HCT116 (cell line): Measurements from ENCODE around the gene FGGY. TPM values are rescaled to one million over a fixed set of nuclear protein-coding genes. Genes with fewer than 3 reads are reported as not detected.

ENCODE experiments used
- ATAC-seq: fragments of 200-7000 bp; cut with Tn5 transposase; 2 replicates; pipeline ENCODE4 v1.9.1; 2020; ENCODE audit warnings: mild to moderate bottlenecking, moderate library complexity
- BruUV-seq: library from RNA; stranded (reverse); fragments of 400-500 nt; replicated peaks from 2 replicates; lab custom pipeline; 2021; lab: Mats Ljungman, UMichigan
- CTCF ChIA-PET: fragments of 300-600 bp; sonication (Branson Sonifier 250); formaldehyde crosslinking; loops from one replicate; lab custom pipeline; 2021; ENCODE audit warnings: antibody characterized with exemption; lab: Charles Lee
- POLR2A ChIA-PET: fragments of 300-600, 350-600 bp; sonication (Branson Sonifier 250); formaldehyde crosslinking; loops from one replicate; lab custom pipeline; 2021; ENCODE audit warnings: antibody characterized with exemption; lab: Charles Lee
- RAD21 ChIA-PET, 2 experiments: fragments of 300-600 bp; sonication (Branson Sonifier 250); formaldehyde crosslinking; loops; one replicate each; lab custom pipeline; 2023; ENCODE audit warnings: low total read pairs in 2 of 2; ENCODE audit not compliant: uncharacterized antibody in 2 of 2, unreplicated experiment in 2 of 2, low non-redundant PET in 1 of 2; lab: Charles Lee
- DNase-seq: peaks from one replicate; pipeline ENCODE4 v3.0.0-alpha.2; 2010; ENCODE audit warnings: low read depth, low spot score
- H2AFZ ChIP-seq: fragments of 200-600 bp; shearing (Covaris generic), sonication (generic); 2 replicates; pipeline ENCODE4 v1.6.1; 2017; ENCODE audit warnings: low read depth, mixed run types, mixed read lengths, antibody characterized with exemption, low read length; ENCODE audit not compliant: poor library complexity, severe bottlenecking
- H3K27ac ChIP-seq: 2 replicates; pipeline ENCODE4 v1.5.1; 2012; ENCODE audit warnings: low read depth, low read length
- H3K27me3 ChIP-seq: fragments of 200-600 bp; sonication (generic); 2 replicates; pipeline ENCODE4 v1.6.1; 2016; ENCODE audit warnings: mixed run types, low read length, mixed read lengths; ENCODE audit not compliant: insufficient read depth
- H3K36me3 ChIP-seq, 2 experiments: fragments of 200-500 bp in 1 of 2; fragments of 200-600 bp in 1 of 2; sonication (Bioruptor generic) in 1 of 2; sonication (generic) in 1 of 2; 2 replicates each; pipeline versions ENCODE4 v1.5.1 to v1.6.1; 2014 to 2016; ENCODE audit warnings: low read length in 2 of 2, inconsistent platforms in 1 of 2, mixed read lengths in 1 of 2, mixed run types in 1 of 2; ENCODE audit not compliant: insufficient read depth in 2 of 2, control insufficient read depth in 1 of 2
- H3K4me1 ChIP-seq, 2 experiments: fragments of 200-600 bp in 1 of 2; sonication (generic) in 1 of 2; 2 replicates each; pipeline versions ENCODE4 v1.5.1 to v1.6.1; 2012 to 2017; ENCODE audit warnings: low read length in 2 of 2, inconsistent platforms in 1 of 2, mild to moderate bottlenecking in 1 of 2, mixed read lengths in 1 of 2, mixed run types in 1 of 2, moderate library complexity in 1 of 2; ENCODE audit not compliant: insufficient read depth in 2 of 2, control insufficient read depth in 1 of 2
- H3K4me2 ChIP-seq: fragments of 200-600 bp; sonication (generic); 2 replicates; pipeline ENCODE4 v1.6.1; 2017; ENCODE audit warnings: mixed run types, low read length, mixed read lengths
- H3K4me3 ChIP-seq, 2 experiments: fragments of 200-600 bp in 1 of 2; sonication (generic) in 1 of 2; replicated peaks in 1 of 2; 2 replicates each; pipeline ENCODE4 v1.5.1; 2011 to 2016; ENCODE audit warnings: low read length in 2 of 2, control low read depth in 1 of 2, low read depth in 1 of 2, mild to moderate bottlenecking in 1 of 2, mixed read lengths in 1 of 2, mixed run types in 1 of 2
- H3K79me2 ChIP-seq: fragments of 200-600 bp; sonication (generic); 2 replicates; pipeline ENCODE4 v1.6.1; 2017; ENCODE audit warnings: mild to moderate bottlenecking, mixed run types, low read length, moderate library complexity, mixed read lengths; ENCODE audit not compliant: insufficient read depth
- H3K9ac ChIP-seq: fragments of 200-600 bp; sonication (generic); 2 replicates; pipeline ENCODE4 v1.6.1; 2016; ENCODE audit warnings: low read length, mixed read lengths
- H3K9me2 ChIP-seq: fragments of 200-600 bp; sonication (generic), shearing (Covaris generic); 2 replicates; pipeline ENCODE4 v1.6.1; 2017; ENCODE audit warnings: mixed run types, mild to moderate bottlenecking, moderate library complexity; ENCODE audit not compliant: insufficient read depth
- H3K9me3 ChIP-seq, 2 experiments: fragments of 200-500 bp in 1 of 2; fragments of 200-600 bp in 1 of 2; sonication (Bioruptor generic) in 1 of 2; sonication (generic) in 1 of 2; 2 replicates each; pipeline ENCODE4 v1.6.1; 2014 to 2017; ENCODE audit warnings: low read length in 2 of 2, mixed read lengths in 2 of 2, inconsistent platforms in 1 of 2, low read depth in 1 of 2, mild to moderate bottlenecking in 1 of 2, mixed run types in 1 of 2, moderate library complexity in 1 of 2; ENCODE audit not compliant: control insufficient read depth in 1 of 2, insufficient read depth in 1 of 2
- H4K20me1 ChIP-seq: fragments of 200-600 bp; sonication (generic), shearing (Covaris generic); 2 replicates; pipeline ENCODE4 v1.6.1; 2017; ENCODE audit warnings: mixed run types, mild to moderate bottlenecking, moderate library complexity; ENCODE audit not compliant: insufficient read depth
- ATF3 ChIP-seq: IDR thresholded peaks from 2 replicates; pipeline ENCODE4 v1.6.1; 2012
- CBX3 ChIP-seq: IDR thresholded peaks from 2 replicates; pipeline ENCODE4 v1.6.1; 2012; ENCODE audit warnings: low read depth
- CTCF ChIP-seq, 3 experiments: fragments of 200-600 bp in 1 of 3; sonication (generic) in 1 of 3; IDR thresholded peaks in 2 of 3; conservative IDR thresholded peaks in 1 of 3; 2 replicates each; pipeline ENCODE4 v1.5.1; 2012 to 2017; ENCODE audit warnings: low read depth in 2 of 3, low read length in 2 of 3, antibody characterized with exemption in 1 of 3, borderline replicate concordance in 1 of 3, control low read depth in 1 of 3, mild to moderate bottlenecking in 1 of 3, mixed read lengths in 1 of 3, mixed run types in 1 of 3, moderate library complexity in 1 of 3; ENCODE audit not compliant: insufficient read depth in 1 of 3
- EGR1 ChIP-seq: IDR thresholded peaks from 2 replicates; pipeline ENCODE4 v1.6.1; 2012; ENCODE audit warnings: low read depth
- ELF1 ChIP-seq: IDR thresholded peaks from 2 replicates; pipeline ENCODE4 v1.6.1; 2012; ENCODE audit warnings: low read depth, borderline replicate concordance
- EZH2 ChIP-seq: fragments of 200-600 bp; sonication (generic); IDR thresholded peaks from 2 replicates; pipeline ENCODE4 v1.6.1; 2017; ENCODE audit warnings: antibody characterized with exemption, mixed run types
- EZH2phosphoT487 ChIP-seq: fragments of 200-600 bp; IDR thresholded peaks from 2 replicates; pipeline ENCODE4 v1.6.1; 2018; ENCODE audit warnings: antibody characterized with exemption, borderline replicate concordance
- FOSL1 ChIP-seq: IDR thresholded peaks from 2 replicates; pipeline ENCODE4 v1.6.1; 2012; ENCODE audit warnings: low read depth
- JUND ChIP-seq: IDR thresholded peaks from 2 replicates; pipeline ENCODE4 v1.6.1; 2012
- RAD21 ChIP-seq: IDR thresholded peaks from 2 replicates; pipeline ENCODE4 v1.6.1; 2012; ENCODE audit warnings: low read depth, mild to moderate bottlenecking
- SIN3A ChIP-seq: IDR thresholded peaks from 2 replicates; pipeline ENCODE4 v1.6.1; 2012; ENCODE audit warnings: low read depth
- SP1 ChIP-seq: IDR thresholded peaks from 2 replicates; pipeline ENCODE4 v1.6.1; 2012; ENCODE audit warnings: low read depth
- SRF ChIP-seq: IDR thresholded peaks from 2 replicates; pipeline ENCODE4 v1.6.1; 2012; ENCODE audit warnings: low read depth
- TCF7L2 ChIP-seq: IDR thresholded peaks from 2 replicates; pipeline ENCODE4 v1.7.0; 2011; ENCODE audit warnings: borderline replicate concordance, inconsistent platforms; ENCODE audit not compliant: insufficient read depth, insufficient read length; ENCODE audit errors: extremely low read depth
- YY1 ChIP-seq: IDR thresholded peaks from 2 replicates; pipeline ENCODE4 v1.6.1; 2011; ENCODE audit warnings: low read length, low read depth, moderate library complexity, mild to moderate bottlenecking; ENCODE audit not compliant: insufficient replicate concordance; ENCODE audit errors: extremely low read depth
- ZBTB33 ChIP-seq: IDR thresholded peaks from 2 replicates; pipeline ENCODE4 v1.6.1; 2011; ENCODE audit warnings: mild to moderate bottlenecking, low read length, moderate library complexity; ENCODE audit not compliant: insufficient replicate concordance; ENCODE audit errors: extremely low read depth
- ZFX ChIP-seq: fragments of 450-650 bp; IDR thresholded peaks from 2 replicates; pipeline ENCODE4 v1.6.1; 2017
- ZNF274 ChIP-seq: fragments of 200-500 bp; sonication (Bioruptor generic); IDR thresholded peaks from 2 replicates; pipeline ENCODE4 v1.6.1; 2014; ENCODE audit warnings: mild to moderate bottlenecking, low read depth, low read length, inconsistent platforms
- intact Hi-C: fragments of 100-400 bp; cut with micrococcal nuclease; formaldehyde crosslinking; loops from 2 replicates; pipeline ENCODE4 v1.10.0; 2022
- total RNA-seq: library from RNA; stranded (reverse); gene quantifications from one replicate; pipeline ENCODE4 v1.2.1, GENCODE V29; 2021; ENCODE audit not compliant: unreplicated experiment
- TF ChIP-seq, protein P1 (sequence below): IDR thresholded peaks from 2 replicates; pipeline ENCODE4 v1.6.1; 2012; ENCODE audit warnings: low read depth

FGGY gene
- total RNA-seq, 1 experiment from 2014 or later = 10.6 TPM

DNA sequence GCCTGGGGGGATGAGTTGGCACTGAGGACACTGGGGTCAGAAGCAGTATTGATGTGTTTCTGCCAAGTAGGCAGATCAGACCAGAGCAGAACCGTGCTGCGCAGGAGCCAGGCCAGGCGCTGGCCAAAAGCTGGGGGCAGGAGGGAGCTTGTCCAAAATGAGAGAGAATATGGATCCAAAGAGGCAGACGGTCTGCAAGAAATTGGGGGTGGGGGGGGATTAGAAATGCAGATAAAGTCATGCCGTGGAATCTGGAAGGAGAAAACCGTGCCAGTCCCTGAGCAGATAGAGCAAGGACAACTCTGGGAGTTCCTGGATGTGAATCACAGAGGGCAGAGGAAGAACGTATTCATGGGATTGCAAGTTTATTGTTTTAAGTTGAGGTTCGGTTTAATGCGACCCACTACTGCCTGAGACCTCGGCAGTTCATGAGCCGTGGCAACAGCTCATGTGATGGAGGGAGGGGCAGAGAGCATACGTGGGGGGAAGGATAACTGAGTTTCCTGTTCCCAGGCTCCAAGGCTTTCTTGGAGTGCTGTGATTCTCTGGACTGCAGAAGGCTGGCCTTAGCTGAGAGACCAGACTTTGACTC, 224.0 kb downstream of the FGGY start:
- no peaks in the 10 kb centered on the region for H3K9me2 ChIP-seq
- H3K9me3 ChIP-seq = no peaks in the 10 kb centered on the region
- no peak overlapping the region for H3K4me2 ChIP-seq
- H3K9ac ChIP-seq = no peak overlapping the region
- H3K36me3 ChIP-seq = no peaks in the 10 kb centered on the region
- TF ChIP-seq SRF = no peak
- no peak for TF ChIP-seq SIN3A
- TF ChIP-seq ZBTB33 = no peak
- TF ChIP-seq EZH2phosphoT487 = no peak
- no peak for TF ChIP-seq CTCF (IDR thresholded peaks at IDR 0.05 in 2 of 3, conservative IDR thresholded peaks at IDR 0.05 in 1 of 3; ENCODE audit: borderline replicate concordance in 1 of 3, insufficient read depth in 1 of 3, low read depth in 2 of 3, low read length in 2 of 3)
- no peak for TF ChIP-seq RAD21
- no peak for TF ChIP-seq ATF3
- no peak for TF ChIP-seq YY1
- TF ChIP-seq, protein P1, sequence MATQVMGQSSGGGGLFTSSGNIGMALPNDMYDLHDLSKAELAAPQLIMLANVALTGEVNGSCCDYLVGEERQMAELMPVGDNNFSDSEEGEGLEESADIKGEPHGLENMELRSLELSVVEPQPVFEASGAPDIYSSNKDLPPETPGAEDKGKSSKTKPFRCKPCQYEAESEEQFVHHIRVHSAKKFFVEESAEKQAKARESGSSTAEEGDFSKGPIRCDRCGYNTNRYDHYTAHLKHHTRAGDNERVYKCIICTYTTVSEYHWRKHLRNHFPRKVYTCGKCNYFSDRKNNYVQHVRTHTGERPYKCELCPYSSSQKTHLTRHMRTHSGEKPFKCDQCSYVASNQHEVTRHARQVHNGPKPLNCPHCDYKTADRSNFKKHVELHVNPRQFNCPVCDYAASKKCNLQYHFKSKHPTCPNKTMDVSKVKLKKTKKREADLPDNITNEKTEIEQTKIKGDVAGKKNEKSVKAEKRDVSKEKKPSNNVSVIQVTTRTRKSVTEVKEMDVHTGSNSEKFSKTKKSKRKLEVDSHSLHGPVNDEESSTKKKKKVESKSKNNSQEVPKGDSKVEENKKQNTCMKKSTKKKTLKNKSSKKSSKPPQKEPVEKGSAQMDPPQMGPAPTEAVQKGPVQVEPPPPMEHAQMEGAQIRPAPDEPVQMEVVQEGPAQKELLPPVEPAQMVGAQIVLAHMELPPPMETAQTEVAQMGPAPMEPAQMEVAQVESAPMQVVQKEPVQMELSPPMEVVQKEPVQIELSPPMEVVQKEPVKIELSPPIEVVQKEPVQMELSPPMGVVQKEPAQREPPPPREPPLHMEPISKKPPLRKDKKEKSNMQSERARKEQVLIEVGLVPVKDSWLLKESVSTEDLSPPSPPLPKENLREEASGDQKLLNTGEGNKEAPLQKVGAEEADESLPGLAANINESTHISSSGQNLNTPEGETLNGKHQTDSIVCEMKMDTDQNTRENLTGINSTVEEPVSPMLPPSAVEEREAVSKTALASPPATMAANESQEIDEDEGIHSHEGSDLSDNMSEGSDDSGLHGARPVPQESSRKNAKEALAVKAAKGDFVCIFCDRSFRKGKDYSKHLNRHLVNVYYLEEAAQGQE = no peak
- TF ChIP-seq JUND = no peak
- TF ChIP-seq CBX3 = no peak
- TF ChIP-seq ELF1 = no peak
- TF ChIP-seq FOSL1 = no peak
- no peak for TF ChIP-seq ZNF274
- TF ChIP-seq EGR1 = no peak
- no peak for TF ChIP-seq ZFX
- TF ChIP-seq SP1 = no peak
- no peak for TF ChIP-seq EZH2
- TF ChIP-seq TCF7L2 = no peak
- DNase-seq = no peak
- no peaks in the 10 kb centered on the region for H3K4me1 ChIP-seq
- ATAC-seq = no peak
- ChIA-PET RAD21 (no interaction called here), POLR2A (no interaction called here), CTCF (no interaction called here)
- H3K27ac ChIP-seq = no peak overlapping the region
- no peak overlapping the region for H2AFZ ChIP-seq
- no peaks in the 10 kb centered on the region for H3K27me3 ChIP-seq
- intact Hi-C loops = no loop called here
- no TSS peak for BruUV-seq
- H4K20me1 ChIP-seq = no peaks in the 10 kb centered on the region
- no peaks in the 10 kb centered on the region for H3K79me2 ChIP-seq
- no peak overlapping the region for H3K4me3 ChIP-seq
